HG03175 (cell line): Measurements from ENCODE around the gene ZNF507.
"Not testable (repeated sequence)": the region's sequence is repeated elsewhere in the genome, so short reads cannot be mapped to it uniquely, and the experiment has no call there.

Experiments
- ATAC-seq: cut with Tn5 transposase; IDR thresholded peaks from one replicate; pipeline ENCODE4 v1.9.1; 2021; ENCODE audit warnings: mild to moderate bottlenecking, moderate library complexity; ENCODE audit not compliant: unreplicated experiment

Gene ZNF507

DNA sequence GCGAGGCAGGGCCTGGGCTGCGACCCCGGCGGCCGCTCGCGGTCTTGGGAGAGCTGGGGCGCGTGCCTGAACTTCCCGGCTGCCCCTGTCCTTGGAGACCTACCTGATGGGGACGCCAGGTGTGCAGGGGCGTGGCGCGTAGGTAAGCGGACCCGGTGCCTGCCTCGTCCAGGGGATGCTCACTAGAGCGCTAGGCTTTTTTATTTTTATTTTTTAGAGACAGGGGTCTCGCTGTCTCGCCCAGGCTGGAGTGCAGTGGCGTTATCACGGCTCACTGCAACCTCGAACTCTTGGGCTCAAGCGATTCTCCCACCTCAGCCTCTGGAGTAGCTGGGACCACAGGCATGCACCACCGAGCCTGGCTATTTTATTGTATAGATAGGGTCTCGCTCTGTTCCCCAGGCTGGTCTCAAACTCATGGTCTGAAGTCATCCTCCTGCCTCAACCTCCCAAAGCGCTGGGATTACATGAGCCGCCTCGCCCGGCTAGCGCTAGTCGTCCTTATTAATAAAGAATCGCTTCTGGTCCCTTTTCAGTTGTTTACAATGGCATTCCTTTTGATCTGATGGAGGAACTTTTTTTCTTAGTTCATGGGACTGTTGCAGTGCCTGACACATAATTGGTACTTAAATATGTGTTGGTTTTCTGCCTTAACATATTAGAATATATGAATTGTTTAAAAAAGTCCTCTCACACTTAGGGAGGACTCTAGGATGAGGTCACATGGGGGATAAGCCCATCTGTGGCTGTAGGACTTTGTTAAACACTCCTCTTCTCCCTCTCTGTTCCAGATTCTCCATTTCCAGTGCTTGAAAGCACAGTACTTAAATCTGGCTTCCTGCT lies 61.0 kb downstream of the ZNF507 start:
- no peak for ATAC-seq

DNA sequence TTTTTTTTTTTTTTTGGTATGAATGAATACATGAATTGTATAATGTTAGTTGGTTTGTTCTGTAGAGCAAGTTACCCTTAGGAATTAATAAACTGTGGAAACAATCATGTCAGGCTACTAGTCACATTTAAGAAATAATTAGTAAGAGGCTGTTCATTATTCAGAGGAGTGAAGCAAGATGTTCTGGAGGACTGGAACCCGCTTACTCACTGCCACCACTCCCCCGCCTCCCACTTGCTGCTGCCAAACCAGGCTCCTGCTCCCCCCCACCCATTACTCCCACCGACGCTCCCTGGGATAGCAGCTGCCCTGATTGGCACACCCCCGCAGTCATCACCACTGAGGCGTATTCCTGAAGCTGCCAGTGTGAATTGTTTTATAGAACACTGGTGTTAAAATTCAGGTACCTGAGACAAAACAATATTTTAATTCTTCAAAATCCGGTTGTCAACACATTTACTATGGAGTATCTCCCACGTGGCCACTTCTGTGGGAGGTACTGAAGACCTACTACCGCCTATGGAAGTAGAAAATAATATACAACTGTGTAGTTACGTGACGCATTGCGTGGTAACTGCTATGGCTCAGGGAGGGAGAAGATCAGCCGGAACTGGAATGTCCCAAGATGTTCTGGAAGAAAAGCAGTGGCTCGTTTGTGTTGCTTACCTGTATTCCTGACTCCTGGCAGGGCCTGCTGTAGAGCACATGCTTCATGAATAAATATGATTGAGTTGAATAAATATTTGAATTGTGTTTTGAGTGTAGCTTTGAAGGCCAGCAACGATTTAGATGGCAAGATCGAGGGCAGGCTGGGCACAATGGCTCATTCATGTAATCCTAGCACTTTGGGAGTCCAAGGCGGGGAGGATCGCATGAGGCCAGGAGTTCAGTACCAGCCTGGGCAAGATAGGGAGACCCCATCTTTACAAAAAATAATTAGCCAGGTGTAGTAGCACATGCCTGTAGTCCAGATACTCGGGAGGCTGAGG lies 61.9 kb downstream of the ZNF507 start:
- ATAC-seq = no peak

DNA sequence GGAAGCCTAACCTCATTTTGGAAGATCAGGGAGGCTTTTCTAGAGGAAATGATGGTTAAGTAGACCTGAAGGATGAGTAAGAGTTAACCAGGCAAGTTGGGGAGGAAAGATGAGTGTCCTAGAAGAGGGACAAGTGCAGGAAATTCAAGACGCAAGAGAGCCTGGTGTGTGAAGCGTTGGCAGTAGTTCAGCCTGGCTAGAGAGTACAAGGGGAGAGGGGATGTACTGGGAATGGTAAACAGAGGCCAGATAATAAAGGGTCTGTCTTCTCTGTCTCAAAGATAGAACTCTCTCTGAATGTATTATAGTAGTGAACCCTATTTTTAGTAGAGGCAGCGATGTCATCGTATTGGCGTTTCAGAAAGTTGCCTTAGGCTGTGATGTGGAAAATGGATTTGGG lies 69.8 kb downstream of the ZNF507 start:
- ATAC-seq = no peak

DNA sequence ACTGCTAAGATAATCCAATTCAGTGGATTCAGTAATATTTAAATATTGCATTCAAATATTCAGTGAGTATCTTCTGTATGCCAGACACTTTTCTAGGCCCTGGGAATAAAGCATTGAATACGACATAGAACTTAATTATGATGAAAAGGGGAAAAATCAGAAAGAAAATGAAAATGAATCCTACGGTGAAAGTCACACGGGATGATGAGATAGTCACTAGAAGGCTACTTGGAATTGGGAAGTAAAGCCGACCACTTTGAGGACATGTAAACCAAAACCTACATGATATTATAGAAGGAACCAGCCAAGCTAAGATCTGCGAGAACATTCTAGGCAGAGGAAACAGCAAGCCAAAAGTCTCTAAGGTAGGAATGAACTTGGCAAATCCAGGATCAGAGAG lies 70.3 kb downstream of the ZNF507 start:
- no peak for ATAC-seq

DNA sequence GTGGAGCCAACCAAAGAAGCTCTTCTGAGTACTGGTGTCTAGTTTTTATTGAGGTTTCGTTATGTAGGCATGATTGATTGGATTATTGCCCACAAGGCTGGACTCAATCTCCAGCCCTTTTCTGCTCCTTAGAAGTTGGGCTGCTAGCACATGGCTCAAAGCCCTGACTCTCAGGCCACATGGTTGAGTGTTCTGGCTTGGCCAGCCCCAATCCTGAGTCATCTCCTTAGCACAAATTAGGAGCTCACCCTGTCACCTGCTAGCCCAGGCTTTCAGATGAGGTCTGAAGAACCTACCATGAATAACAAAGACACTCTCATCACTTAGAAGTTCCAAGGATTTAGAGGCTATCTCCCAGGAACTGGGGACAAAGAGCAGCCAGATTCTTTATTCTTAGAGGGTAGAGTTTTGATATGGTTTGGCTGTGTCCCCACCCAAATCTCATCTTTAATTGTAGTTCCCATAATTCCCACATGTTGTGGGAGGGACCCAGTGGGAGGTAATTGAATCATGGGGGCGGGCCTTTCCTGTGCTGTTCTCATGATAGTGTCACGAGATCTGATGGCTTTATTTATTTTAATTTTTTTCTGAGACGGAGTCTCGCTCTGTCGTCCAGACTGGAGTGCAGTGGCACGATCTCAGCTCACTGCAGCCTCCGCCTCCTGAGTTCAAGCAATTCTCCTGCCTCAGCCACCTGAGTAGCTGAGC lies 71.5 kb downstream of the ZNF507 start:
- no peak for ATAC-seq

DNA sequence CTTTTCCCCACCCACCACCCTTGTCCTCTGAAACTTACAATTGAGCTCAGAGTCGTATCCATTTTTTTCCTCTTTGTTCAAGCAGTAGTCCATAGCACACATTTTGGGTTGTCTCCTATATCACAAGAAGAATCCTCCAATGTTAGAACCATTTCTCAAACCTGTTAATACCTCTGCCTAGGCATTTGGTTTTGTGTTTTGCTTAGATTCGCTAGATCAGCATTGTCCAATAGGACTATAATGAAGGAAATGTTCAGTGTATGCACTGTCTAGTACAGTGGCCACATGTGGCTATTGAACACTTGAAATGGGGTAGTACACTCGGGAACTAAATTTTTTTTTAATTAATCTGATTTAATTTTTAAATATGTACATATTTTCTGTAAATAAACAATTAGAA lies 72.7 kb downstream of the ZNF507 start:
- no peak for ATAC-seq

DNA sequence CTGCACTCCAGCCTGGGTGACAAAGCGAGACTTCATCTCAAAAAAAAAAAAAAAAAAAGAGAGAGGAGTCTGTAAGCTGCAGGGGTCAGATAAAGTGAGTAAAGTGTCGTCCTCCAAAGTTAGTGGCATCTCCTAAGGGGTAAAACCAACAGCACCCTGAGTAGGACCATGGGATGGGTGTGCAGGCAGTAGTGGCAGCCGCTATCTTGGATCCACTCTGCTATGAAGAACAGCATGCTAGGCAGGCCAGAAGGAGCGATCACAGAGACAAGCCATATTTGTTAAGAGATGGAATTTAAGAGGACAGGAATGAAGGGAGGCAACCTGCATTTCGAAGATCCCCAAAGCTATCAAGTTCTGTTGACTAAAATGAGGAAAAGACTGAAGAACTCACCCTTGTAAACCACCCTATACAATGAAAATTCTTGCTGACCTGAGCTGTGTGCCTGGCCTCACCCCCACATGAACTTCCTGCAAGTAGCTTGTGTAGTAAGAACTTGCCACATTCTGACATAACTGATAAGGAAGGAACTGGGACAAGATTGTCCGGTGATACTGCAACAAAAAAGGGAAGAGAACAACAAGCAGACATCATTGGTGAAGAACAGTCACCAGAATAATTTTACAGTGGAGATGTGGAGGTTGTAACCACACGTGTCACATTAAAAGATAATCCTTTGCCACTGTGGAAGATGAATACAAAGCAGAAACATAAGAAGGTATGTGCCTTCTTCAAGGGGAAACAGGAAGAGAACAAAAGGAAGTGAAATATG lies 76.4 kb downstream of the ZNF507 start:
- no peak for ATAC-seq

DNA sequence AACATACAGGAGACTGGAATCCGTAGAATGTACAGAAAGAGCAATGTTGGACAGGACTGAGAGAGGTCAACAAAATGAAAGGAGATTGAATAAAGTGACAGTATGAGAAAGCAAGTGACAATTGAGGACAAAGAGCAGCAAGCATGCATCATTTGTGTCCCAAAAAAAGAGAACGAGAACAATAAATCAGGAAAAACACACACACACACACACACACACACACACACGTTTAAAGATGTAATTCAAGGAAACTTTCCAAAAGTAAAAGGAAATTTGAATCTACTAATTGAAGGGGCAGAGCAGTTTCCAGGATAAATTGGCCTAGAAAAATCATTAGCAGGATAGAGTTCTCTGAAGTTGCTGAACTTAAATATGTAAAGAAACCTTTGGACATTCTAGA lies 77.0 kb downstream of the ZNF507 start:
- ATAC-seq = no peak

DNA sequence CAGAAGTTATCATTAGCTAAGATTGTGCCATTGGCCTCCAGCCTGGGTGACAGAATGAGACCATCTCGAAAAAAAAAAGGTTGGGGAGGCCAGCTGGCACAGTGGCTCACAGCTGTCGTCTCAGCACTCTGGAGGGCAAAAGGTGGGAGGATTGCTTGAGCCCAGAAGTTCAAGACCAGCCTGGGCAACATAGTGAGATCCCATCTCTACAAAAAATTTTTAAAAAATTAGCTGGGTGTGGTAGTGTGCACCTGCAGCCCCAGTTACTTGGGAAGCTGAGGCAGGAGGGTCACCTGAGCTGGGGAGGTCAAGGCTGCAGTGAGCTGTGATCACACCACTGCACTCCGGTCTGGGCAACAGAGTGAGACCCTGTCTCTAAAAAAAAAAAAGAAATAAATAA lies 78.5 kb downstream of the ZNF507 start:
- not testable (repeated sequence) for ATAC-seq

DNA sequence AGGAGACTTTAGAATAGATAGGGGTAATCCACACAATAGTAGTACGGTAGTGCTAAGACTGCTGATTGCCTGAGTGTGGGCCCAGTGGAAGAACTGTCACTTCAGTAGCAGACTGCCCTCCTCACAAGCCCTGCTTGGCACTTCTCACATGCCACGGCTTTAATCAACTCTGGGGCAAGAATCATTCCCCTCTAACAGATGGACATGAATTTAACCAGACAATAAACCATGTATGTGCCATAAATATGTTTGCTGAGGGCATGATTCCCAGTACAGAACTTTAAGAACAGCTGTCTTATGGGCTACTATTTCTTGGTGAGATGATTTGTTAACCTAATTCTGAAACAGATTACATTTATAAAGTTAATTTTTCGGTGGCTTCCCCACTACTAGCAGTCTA lies 82.1 kb downstream of the ZNF507 start:
- ATAC-seq = no peak

DNA sequence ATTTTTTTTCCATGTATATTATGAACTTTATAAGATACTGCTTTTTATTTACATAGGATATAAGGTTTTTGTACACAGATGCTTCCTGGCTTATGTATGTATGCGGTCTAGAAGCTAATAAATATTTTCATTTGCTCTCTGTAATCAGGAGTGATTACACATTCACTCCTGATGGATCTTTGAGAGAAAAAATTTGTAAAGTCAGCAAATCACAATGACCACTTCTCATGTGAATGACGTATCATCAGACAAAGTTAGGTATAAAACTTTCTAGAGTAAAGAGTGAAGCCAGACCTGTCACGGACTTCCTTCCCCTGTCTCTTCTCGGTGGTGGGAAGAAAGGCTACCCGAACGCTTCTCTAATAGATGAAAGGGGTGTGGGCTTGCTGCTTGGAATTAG lies 91.3 kb downstream of the ZNF507 start:
- ATAC-seq = no peak

DNA sequence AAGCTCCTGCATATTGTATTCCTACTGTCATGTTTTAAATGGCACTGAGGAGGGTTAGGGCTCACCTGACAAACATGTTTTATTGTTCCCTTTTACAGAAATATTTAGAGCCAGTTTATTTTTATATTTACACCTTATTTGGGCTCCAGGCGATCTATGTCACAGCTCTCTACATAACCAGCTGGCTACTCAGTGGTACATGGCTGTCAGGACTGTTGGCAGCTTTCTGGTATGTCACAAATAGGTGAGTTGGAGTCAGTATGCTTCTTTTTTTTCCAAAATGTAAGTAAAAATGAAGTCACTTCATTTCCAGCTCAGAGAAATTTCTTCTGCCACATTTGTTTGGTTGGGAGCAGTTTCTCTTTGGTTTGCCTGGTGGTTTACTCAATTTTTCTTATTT lies 91.7 kb downstream of the ZNF507 start:
- no peak for ATAC-seq
